BJ (cell line): Measurements from ENCODE around the gene C5orf34. TPM values are rescaled to one million over a fixed set of nuclear protein-coding genes. Genes with fewer than 3 reads are reported as not detected.
"Not testable (repeated sequence)": the region's sequence is repeated elsewhere in the genome, so short reads cannot be mapped to it uniquely, and the experiment has no call there.

Experiments used
- CTCF ChIA-PET: fragments of 350-600 bp; formaldehyde crosslinking; extraction: SDS; loops from one replicate; lab custom pipeline; 2021; ENCODE audit warnings: antibody characterized with exemption, inconsistent platforms; lab: Yijun Ruan, JAX
- POLR2A ChIA-PET: fragments of 300-600 bp; sonication (Branson Sonifier 250); formaldehyde crosslinking; extraction: SDS; loops from one replicate; lab custom pipeline; 2021; ENCODE audit warnings: antibody characterized with exemption; lab: Charles Lee
- DNase-seq: peaks from one replicate; pipeline ENCODE4 v3.0.0-alpha.2; 2011; ENCODE audit warnings: low read depth
- H3K27me3 ChIP-seq: 2 replicates; pipeline ENCODE4 v1.6.0; 2011; ENCODE audit warnings: low read length; ENCODE audit not compliant: control insufficient read depth, insufficient read depth
- H3K36me3 ChIP-seq: 2 replicates; pipeline ENCODE4 v1.5.1; 2011; ENCODE audit warnings: low read length; ENCODE audit not compliant: control insufficient read depth, insufficient read depth
- H3K4me3 ChIP-seq: 2 replicates; pipeline ENCODE4 v1.5.1; 2011; ENCODE audit warnings: low read depth, mild to moderate bottlenecking, control low read depth, low read length
- CTCF ChIP-seq: IDR thresholded peaks from 2 replicates; pipeline ENCODE4 v1.5.1; 2011; ENCODE audit warnings: low read depth, mild to moderate bottlenecking, control low read depth, inconsistent platforms, low read length, moderate library complexity; ENCODE audit not compliant: insufficient read depth
- polyA plus RNA-seq: library from polyadenylated mRNA; depleted of rRNA; stranded (reverse); fragments of >200 nt; gene quantifications from 2 replicates; pipeline ENCODE4 v1.2.3, GENCODE V29; 2011

C5orf34 gene
- polyA plus RNA-seq, 1 experiment: 2.6 TPM

DNA sequence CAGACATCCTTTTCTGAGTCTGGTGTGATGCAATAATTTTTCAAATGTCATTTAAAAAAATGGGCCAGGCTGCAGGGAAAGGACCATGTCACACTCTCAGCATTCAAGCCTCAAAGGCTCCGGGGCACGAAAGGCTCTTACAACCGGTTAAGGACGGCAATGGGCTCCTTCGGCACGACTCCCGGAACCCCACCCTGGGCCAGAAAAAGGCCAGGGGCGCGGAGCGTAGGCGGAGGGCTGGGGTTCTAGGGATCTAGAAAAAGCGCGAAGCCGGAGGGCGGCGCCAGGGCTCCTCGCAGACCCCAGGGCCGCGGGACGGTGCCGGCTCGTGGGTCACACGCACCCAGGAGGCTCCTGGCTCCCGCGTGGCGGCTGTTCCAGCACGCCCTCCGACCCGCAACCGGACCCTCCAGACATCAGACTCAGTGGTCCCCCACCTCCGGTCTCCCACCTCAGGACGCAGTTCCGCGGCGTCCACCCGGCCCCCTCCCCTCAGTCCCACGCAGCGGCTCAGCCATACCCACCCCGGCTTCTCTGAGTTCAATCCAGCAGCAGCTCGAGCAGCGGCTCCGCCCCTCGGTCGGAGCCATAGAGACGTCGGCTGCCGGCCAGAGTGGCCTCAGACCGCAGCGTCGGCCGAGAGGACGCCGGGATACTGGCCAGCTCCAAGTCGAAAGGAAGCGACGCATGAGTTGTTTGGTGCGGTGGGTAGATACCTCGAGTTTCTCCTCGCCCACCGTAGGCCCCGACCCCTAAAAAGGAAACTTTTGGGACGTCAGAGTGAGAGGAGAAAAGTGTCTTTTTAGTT is 31.4 kb downstream of the C5orf34 start, which contains the start of gene TMEM267:
TMEM267 (minus strand) TSS at position 568 of the 808 bp plus-strand sequence. CDS start 29,896 bp downstream, outside the sequence.
- no peaks in the 10 kb centered on the region for H3K27me3 ChIP-seq
- no peak for TF ChIP-seq CTCF
- peak; percentile 66 for DNase-seq
- ChIA-PET CTCF (interaction anchor here (0.7 to 3.2 kb wide), 24 partner anchors 9 to 1107 kb away, joined by 3 to 21 read pairs (median 3); partner anchors contain the start of genes CCL28 and ZNF131), POLR2A (interaction anchor here (0.6 to 1.5 kb wide), 4 partner anchors 20 to 491 kb away, joined by 3 to 20 read pairs (median 5); partner anchors contain the start of gene C5orf34)
- no peaks in the 10 kb centered on the region for H3K36me3 ChIP-seq
- peak within 1 kb of the TSS; percentile 94 for H3K4me3 ChIP-seq

DNA sequence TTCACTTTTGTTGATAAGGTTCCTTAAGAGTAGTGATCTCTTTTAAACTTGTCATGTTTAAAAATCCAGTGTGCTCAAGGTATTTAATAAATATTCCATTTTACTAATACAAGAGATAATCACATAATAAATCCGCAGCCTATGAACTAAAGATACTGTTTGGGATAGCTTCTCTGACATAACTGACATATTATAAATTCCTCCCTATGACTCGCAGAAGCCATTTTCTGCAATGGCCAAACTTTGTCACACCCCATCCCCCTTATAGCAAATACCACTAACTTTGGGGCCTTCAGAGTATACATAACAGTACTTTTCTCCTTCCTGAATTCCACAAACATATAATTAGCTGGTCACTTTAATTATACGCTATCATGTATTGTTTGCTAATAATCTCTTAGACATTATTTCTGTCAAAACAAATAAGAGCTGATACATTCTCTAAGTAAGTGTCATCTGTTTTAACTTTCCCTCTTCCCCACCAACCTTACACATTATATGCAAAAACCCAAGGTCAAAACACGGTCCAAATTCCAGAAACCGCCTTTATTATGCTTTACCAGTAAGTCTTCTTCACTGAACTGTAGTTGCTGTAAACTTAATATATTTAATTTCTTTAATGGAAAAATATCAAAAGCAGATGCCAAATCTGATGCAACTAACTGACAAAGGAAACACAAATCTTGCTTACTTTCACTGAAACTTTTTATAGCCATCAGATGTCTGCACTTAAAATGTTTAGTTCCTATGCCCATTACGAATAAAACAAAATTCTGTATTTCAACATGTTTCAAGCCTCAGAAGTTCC is 32.3 kb downstream of the C5orf34 start:
- Histone ChIP-seq H3K27me3 (no peaks in the 10 kb centered on the region), H3K4me3 (peak overlapping the region; percentile 94), H3K36me3 (no peaks in the 10 kb centered on the region)
- POLR2A ChIA-PET: interaction anchor here (0.6 kb wide), 1 partner anchor 21 kb away, joined by 6 read pairs; no protein-coding TSS in a partner anchor
- CTCF ChIA-PET: no interaction called here
- no peak for TF ChIP-seq CTCF
- DNase-seq: peak; percentile 39

DNA sequence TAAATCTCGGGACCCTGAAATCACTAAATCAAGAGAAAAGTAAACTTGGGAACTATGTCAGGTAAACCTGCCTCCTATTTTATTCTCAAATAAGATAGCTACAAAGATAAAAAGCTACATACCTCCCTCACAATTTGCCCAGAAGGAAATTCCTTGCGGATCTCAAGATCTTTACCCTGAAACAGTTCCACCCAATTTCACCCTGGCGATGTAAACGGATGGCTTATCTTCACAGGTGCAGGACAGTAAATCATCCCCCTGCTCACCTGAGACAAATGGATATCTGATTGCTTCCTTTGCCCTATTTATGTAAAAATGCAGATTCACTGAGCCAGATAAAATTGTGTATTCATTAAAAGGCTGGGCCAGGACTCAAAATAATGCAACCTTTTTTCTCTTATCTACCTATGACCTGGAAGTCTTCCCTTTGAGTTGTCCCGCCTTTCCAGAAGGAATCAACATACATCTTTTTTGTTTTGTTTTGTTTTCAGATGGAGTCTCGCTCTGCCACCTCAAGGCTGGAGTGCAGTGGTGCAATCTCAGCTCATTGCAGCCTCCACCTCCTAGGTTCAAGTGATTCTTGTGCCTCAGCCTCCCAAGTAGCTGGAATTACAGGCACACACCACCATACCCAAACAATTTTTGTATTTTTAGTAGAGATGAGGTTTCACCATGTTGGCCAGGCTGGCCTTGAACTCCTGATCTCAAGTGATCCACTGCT is 45.1 kb downstream of the C5orf34 start:
- Histone ChIP-seq H3K27me3 (no peaks in the 10 kb centered on the region), H3K4me3 (no peak overlapping the region), H3K36me3 (no peaks in the 10 kb centered on the region)
- POLR2A ChIA-PET: no interaction called here
- no peak for DNase-seq
- TF ChIP-seq CTCF: no peak
- CTCF ChIA-PET: interaction anchor here (1.2 kb wide), 1 partner anchor 14 kb away, joined by 3 read pairs; the partner anchor contains the start of gene TMEM267

GRCh38 chr5:43467100-43467499 is 47.8 kb downstream of the C5orf34 start:
- no peak for TF ChIP-seq CTCF
- Histone ChIP-seq H3K27me3 (no peaks in the 10 kb centered on the region), H3K4me3 (no peak overlapping the region), H3K36me3 (no peaks in the 10 kb centered on the region)
- ChIA-PET POLR2A (no interaction called here), CTCF (no interaction called here)
- no peak for DNase-seq

GRCh38 chr5:43465455-43465854 is 49.5 kb downstream of the C5orf34 start:
- H3K36me3 ChIP-seq, H3K27me3 ChIP-seq, DNase-seq, CTCF ChIA-PET, H3K4me3 ChIP-seq, POLR2A ChIA-PET: not testable (repeated sequence)
